Hepatocyte (in vitro differentiated cells): ENCODE measurements around the gene MEGF11.

Source experiments
- CTCF ChIP-seq: fragments of 200-600 bp; sonication (generic); IDR thresholded peaks from 2 replicates; pipeline ENCODE4 v1.5.1; 2016; ENCODE audit warnings: antibody characterized with exemption, mild to moderate bottlenecking; ENCODE audit not compliant: poor library complexity
- EZH2 ChIP-seq: fragments of 200-600 bp; sonication (generic); IDR thresholded peaks from 2 replicates; pipeline ENCODE4 v1.6.1; 2016; ENCODE audit warnings: antibody characterized with exemption, mild to moderate bottlenecking, borderline replicate concordance
- EZH2phosphoT487 ChIP-seq: fragments of 200-600 bp; sonication (generic); IDR thresholded peaks from one replicate; pipeline ENCODE4 v1.6.1; 2018; ENCODE audit warnings: antibody characterized with exemption, mild to moderate bottlenecking, low read depth, moderate library complexity; ENCODE audit not compliant: unreplicated experiment, severe bottlenecking

- TF ChIP-seq CTCF: no peak
- no peak for TF ChIP-seq EZH2phosphoT487
- no peak for TF ChIP-seq EZH2
These were observed 353.1 kb downstream of the MEGF11 start for GRCh38 chr15:65900488-65900887.
